ENCODE results near the gene C20orf96. TPM values are rescaled to one million over a fixed set of nuclear protein-coding genes. Genes with fewer than 3 reads are reported as not detected.

Gene C20orf96
- total RNA-seq, 1 donor from 2014 or later = 9.5 TPM

DNA sequence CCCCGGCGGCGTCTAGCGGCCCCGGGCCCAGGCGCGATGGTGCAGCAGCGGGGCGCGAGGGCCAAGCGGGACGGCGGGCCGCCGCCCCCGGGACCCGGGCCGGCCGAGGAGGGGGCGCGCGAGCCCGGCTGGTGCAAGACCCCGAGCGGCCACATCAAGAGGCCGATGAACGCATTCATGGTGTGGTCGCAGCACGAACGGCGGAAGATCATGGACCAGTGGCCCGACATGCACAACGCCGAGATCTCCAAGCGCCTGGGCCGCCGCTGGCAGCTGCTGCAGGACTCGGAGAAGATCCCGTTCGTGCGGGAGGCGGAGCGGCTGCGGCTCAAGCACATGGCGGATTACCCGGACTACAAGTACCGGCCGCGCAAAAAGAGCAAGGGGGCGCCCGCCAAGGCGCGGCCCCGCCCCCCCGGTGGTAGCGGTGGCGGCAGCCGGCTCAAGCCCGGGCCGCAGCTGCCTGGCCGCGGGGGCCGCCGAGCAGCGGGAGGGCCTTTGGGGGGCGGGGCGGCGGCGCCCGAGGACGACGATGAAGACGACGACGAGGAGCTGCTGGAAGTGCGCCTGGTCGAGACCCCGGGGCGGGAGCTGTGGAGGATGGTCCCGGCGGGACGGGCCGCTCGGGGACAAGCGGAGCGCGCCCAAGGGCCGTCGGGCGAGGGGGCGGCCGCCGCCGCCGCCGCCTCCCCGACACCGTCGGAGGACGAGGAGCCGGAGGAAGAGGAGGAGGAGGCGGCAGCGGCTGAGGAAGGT lies 35.5 kb upstream of the C20orf96 start:
- H3K4me3 Mint-ChIP-seq (ENCODE audit: low read depth) = peak overlapping the region; percentile 81
- peaks cover 5% of the 10 kb centered on the region for H3K36me3 Mint-ChIP-seq (ENCODE audit: low read depth)
- no peaks in the 10 kb centered on the region for H3K27me3 Mint-ChIP-seq (ENCODE audit: low read depth)
- no peaks in the 10 kb centered on the region for H3K9me3 Mint-ChIP-seq
- intact Hi-C loops (cut with micrococcal nuclease) = loop anchor here (2.0 kb wide), 1 partner anchor 21 kb away; the partner anchor contains the start of gene NRSN2
- H3K4me1 Mint-ChIP-seq (ENCODE audit: low read depth) = peaks cover 23% of the 10 kb centered on the region
- peak overlapping the region; percentile 85 for H3K27ac Mint-ChIP-seq
- peak; percentile 48 for DNase-seq (ENCODE audit: low spot score)

DNA sequence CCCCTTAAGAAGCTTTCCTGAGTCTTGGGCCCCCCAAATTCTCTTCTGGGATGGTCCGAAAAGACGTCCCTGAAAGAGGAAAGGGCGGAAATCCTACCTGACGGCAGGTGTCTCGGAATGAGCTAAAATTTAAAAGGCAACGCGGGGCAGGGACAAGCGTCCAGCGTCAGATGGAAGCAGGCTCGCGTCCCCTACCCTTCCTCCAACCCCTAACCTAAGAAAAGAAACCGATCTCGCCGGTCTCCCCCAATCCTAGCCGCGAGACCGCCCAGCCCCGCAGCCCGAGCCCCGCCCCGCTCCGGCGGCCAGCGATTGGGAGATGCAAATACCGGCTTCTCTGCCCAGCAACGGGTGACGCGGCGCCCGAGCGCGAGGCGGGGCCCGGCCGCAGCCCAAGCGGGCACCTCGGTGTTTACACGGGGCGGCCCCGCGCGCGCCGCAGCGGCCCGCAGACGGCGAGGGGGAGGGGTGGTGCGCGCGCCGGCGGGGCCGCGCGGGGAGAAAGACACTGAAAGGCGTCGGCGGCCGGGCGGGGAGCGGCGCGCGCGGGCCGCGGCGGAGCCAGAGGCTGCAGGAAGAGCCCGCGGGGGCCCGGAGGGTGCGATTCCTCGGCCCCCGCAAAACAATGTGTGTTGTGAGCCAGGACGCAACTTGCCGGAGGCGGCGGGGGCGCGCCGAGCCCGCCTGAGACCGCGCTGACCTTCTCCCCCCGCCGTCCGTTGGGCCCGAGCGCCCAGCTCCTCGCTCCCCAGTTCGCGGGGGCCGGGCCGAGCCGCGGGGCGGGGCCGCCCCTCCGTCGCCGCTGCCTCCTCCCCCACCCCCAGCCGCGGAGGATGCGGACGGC lies 34.7 kb upstream of the C20orf96 start, which contains the start of gene SOX12:
SOX12 (plus strand) TSS at position 508 of the 844 bp plus-strand sequence. CDS start 373 bp downstream, outside the sequence.
- intact Hi-C loops (cut with micrococcal nuclease) = no loop called here
- Mint-ChIP-seq H3K4me1 (ENCODE audit: low read depth) (peaks cover 18% of the 10 kb centered on the region), H3K27ac (peak within 1 kb of the TSS; percentile 85), H3K4me3 (ENCODE audit: low read depth) (peak within 1 kb of the TSS; percentile 86), H3K27me3 (ENCODE audit: low read depth) (no peaks in the 10 kb centered on the region), H3K36me3 (ENCODE audit: low read depth) (peaks cover 5% of the 10 kb centered on the region), H3K9me3 (no peaks in the 10 kb centered on the region)
- peak; percentile 96 for DNase-seq (ENCODE audit: low spot score)

DNA sequence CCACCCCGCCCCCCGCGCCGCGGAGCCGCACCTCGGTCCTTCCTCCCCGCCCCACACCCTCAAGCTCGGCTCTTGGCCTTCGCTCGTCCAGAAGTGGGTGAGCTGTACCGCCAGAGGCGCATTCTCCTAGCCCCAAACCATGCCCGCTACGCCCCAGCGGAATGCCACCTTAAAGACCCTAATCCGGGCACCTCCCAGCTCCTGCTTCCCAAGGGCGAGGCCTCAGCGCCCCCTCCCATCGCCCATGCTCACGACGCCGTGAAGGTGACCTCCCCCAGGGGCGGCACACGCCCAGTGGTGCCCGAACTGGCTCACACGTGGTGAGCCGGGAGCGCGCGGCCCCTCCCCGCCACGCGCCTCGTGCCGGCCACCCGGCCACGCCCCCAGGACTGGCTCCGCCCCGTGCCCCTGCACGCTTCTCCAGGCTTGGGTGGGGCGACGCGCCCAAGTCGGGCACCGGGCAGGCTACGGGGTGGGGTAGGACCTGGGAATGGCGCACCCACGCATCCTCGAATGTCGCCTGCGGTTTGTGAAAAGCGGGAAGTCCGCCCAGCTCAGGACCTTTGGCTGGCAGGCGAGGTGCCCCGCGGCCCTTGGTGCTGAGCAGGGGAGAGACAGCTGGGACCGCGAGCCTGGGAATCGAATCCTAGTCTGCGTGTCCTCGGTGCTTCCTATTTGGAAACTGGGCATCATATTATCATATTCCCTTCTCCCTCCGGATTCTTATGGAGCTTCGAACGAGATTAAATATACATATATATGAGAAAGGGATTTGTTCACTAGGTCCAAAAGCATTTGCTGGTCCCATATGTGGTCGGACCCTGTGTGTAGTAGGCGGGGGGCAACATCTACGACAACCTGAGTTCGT lies 33.9 kb upstream of the C20orf96 start:
- peaks cover 5% of the 10 kb centered on the region for H3K36me3 Mint-ChIP-seq (ENCODE audit: low read depth)
- no peaks in the 10 kb centered on the region for H3K9me3 Mint-ChIP-seq
- intact Hi-C loops (cut with micrococcal nuclease) = loop anchor here (1.0 kb wide), 2 partner anchors 14 to 27 kb away; partner anchors contain the start of gene ZCCHC3
- peak; percentile 88 for DNase-seq (ENCODE audit: low spot score)
- H3K27me3 Mint-ChIP-seq (ENCODE audit: low read depth) = no peaks in the 10 kb centered on the region
- peaks cover 14% of the 10 kb centered on the region for H3K4me1 Mint-ChIP-seq (ENCODE audit: low read depth)
- peak overlapping the region; percentile 86 for H3K4me3 Mint-ChIP-seq (ENCODE audit: low read depth)
- H3K27ac Mint-ChIP-seq = peak overlapping the region; percentile 84

DNA sequence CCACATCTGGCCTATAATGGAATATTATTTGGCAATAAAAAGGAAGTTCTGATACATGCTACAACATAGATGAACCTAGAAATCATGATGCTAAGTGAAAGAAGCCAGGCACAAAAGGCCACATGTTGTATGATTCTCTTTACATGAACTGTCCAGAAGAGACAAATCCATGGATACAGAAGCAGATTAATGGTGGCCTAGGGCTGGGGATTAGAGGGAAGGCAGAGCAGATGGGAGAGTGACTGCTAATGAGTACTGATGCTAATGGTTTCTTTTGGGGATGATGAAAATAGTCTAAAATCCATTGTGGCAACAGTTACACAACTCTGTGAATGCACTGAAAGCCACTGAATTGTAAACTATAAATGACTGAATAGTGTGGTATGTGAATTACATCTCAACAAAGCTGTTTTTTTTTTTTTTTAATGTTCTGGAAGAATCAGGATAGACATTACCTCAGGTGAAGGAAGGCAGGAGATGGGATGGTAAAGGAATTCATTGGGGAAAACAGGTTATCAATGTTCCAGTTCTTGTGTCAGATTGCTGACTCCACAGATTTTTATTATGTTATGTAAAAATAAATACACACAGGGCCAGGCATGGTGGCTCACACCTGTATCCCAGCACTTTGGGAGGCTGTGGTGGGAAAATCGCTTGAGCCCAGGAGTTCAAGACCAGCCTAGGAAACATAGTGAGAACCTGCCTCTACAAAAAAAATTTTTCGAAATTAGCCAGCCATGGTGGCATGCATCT lies 25.9 kb upstream of the C20orf96 start:
- Mint-ChIP-seq H3K27me3 (ENCODE audit: low read depth) (no peaks in the 10 kb centered on the region), H3K9me3 (no peaks in the 10 kb centered on the region), H3K27ac (no peak overlapping the region)

DNA sequence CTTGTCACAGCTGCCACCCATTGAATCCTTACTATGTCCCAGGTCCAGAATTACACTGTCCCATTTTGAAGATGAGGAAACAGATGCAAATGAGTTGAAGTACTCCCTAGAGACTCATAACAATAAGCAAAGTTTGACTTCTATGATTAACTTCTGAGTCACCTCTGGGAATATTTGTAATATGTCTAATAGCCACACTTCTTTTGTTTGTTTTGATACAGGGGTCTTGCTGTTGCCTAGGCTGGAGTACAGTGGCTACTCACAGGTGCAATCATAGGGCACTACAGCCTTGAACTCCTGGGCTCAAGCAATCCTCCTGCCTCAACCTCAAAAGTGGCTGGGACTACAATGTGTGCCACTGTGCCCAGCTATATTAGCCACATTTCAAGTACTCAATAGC lies 23.4 kb upstream of the C20orf96 start:
- no peaks in the 10 kb centered on the region for H3K27me3 Mint-ChIP-seq (ENCODE audit: low read depth)
- H3K4me1 Mint-ChIP-seq (ENCODE audit: low read depth) = peaks cover 17% of the 10 kb centered on the region
- DNase-seq (ENCODE audit: low spot score) = no peak
- H3K36me3 Mint-ChIP-seq (ENCODE audit: low read depth) = no peaks in the 10 kb centered on the region
- intact Hi-C loops (cut with micrococcal nuclease) = no loop called here
- no peak overlapping the region for H3K27ac Mint-ChIP-seq
- H3K4me3 Mint-ChIP-seq (ENCODE audit: low read depth) = no peak overlapping the region
- H3K9me3 Mint-ChIP-seq = no peaks in the 10 kb centered on the region

More for the DNA sequence above, 25.9 kb upstream of the C20orf96 start:
- intact Hi-C loops (cut with micrococcal nuclease) = no loop called here
- H3K36me3 Mint-ChIP-seq (ENCODE audit: low read depth) = no peaks in the 10 kb centered on the region
- no peak overlapping the region for H3K4me3 Mint-ChIP-seq (ENCODE audit: low read depth)
- no peak for DNase-seq (ENCODE audit: low spot score)
- H3K4me1 Mint-ChIP-seq (ENCODE audit: low read depth) = peaks cover 6% of the 10 kb centered on the region

DNA sequence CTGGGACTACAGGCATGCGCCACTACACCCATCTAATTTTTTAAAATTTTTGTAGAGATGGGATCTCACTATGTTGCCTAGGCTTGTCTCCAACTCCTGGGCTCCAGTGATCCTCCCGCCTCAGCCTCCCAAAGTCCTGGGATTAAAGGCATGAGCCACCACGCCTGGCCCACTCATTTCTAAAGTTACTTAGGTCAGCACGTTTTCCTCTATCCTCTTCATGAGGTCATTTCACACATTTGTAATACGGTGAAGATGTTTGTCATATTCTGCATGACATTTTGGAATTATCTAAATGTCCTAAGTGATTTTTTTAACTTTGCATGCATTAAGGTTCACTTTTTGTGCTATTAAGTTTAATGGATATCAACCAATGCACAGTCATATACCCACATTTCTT lies 22.9 kb upstream of the C20orf96 start:
- intact Hi-C loops (cut with micrococcal nuclease) = no loop called here
- Mint-ChIP-seq H3K27ac (no peak overlapping the region), H3K9me3 (no peaks in the 10 kb centered on the region), H3K4me1 (ENCODE audit: low read depth) (peaks cover 17% of the 10 kb centered on the region), H3K36me3 (ENCODE audit: low read depth) (no peaks in the 10 kb centered on the region), H3K4me3 (ENCODE audit: low read depth) (no peak overlapping the region), H3K27me3 (ENCODE audit: low read depth) (no peaks in the 10 kb centered on the region)
- DNase-seq (ENCODE audit: low spot score) = no peak

DNA sequence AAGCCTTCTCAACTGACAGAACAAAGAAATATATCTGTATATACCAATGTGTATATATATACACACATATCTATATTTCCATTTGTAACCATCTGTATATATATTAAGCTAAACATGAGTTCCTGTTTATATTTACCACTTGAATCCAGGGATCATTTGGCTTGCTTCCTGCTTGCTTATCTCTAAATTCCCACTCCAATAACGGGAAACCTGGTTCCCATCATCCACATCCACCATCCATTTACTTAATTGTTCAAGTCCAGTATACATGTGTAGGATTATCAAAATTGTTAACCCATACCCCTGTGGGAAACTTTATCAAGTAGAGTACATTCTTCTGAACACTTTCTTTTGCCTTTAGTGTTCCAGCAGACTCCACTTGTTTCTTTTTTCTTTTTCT lies 22.3 kb upstream of the C20orf96 start:
- H3K4me3 Mint-ChIP-seq (ENCODE audit: low read depth) = no peak overlapping the region
- DNase-seq (ENCODE audit: low spot score) = no peak
- H3K9me3 Mint-ChIP-seq = no peaks in the 10 kb centered on the region
- intact Hi-C loops (cut with micrococcal nuclease) = no loop called here
- no peaks in the 10 kb centered on the region for H3K27me3 Mint-ChIP-seq (ENCODE audit: low read depth)
- no peaks in the 10 kb centered on the region for H3K36me3 Mint-ChIP-seq (ENCODE audit: low read depth)
- no peak overlapping the region for H3K27ac Mint-ChIP-seq
- H3K4me1 Mint-ChIP-seq (ENCODE audit: low read depth) = peaks cover 17% of the 10 kb centered on the region

DNA sequence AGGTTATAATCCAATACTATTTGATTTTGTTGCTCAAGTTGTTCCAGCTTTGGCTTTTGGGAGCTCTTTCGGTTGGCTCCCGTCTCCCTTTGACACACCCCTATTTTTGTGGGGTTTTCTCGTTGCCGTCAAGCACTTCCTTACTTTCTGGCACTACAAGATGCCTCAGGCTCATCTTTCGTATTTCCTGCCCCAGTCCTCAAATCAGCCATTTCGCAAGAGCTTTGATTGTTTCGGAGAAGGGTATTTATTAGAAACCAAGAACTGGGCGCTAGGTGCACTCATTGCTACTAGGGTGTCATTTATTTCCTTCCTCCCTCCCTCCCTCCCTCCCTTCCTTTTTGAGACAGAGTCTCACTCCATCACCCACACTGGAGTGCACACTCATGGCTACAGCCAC lies 21.5 kb upstream of the C20orf96 start:
- no peak for DNase-seq (ENCODE audit: low spot score)
- H3K4me1 Mint-ChIP-seq (ENCODE audit: low read depth) = peaks cover 17% of the 10 kb centered on the region
- intact Hi-C loops (cut with micrococcal nuclease) = no loop called here
- no peak overlapping the region for H3K4me3 Mint-ChIP-seq (ENCODE audit: low read depth)
- H3K27me3 Mint-ChIP-seq (ENCODE audit: low read depth) = no peaks in the 10 kb centered on the region
- H3K36me3 Mint-ChIP-seq (ENCODE audit: low read depth) = no peaks in the 10 kb centered on the region
- H3K9me3 Mint-ChIP-seq = no peaks in the 10 kb centered on the region
- H3K27ac Mint-ChIP-seq = no peak overlapping the region

DNA sequence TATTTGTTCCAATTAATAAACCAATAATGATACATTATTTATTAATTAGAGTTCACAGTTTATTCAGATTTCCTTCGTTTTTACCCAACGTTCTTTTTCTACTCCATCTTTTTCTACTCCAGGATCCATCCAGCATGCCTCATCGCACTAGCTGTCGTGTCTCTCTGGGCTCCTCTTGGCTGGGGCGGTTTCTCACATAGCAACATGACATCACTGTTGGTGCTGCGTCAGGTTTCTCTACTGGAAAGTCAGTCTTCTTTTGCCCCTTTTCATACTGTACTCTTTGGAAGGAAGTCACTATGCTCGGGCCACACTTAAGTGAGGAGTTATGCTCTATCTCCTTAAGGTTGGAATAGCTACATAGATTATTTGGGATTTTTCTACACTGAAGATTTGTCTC lies 21.1 kb upstream of the C20orf96 start:
- intact Hi-C loops (cut with micrococcal nuclease) = no loop called here
- Mint-ChIP-seq H3K9me3 (no peaks in the 10 kb centered on the region), H3K4me3 (ENCODE audit: low read depth) (no peak overlapping the region), H3K27me3 (ENCODE audit: low read depth) (no peaks in the 10 kb centered on the region), H3K27ac (no peak overlapping the region), H3K36me3 (ENCODE audit: low read depth) (no peaks in the 10 kb centered on the region), H3K4me1 (ENCODE audit: low read depth) (peaks cover 17% of the 10 kb centered on the region)
- DNase-seq (ENCODE audit: low spot score) = no peak

DNA sequence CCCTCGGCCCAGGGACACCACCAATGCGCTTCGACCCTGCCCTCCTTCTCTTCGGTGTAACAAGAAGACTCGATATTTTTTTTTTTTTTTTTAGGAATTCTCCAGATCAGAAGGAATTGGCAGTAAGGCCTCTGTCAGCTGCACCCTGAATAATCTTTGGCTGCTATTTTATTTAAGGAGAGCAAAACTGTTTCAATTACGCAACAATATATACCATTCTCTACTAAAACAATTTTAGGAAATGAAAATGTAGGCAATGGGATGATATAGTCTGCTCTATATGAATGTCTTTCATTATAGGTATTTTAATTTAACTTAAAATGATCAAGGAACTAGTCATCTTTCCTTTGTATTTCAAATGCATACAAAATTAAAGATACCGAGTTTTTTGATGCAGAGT lies 20.1 kb upstream of the C20orf96 start:
- Mint-ChIP-seq H3K4me3 (ENCODE audit: low read depth) (peak overlapping the region; percentile 78), H3K27ac (peak overlapping the region; percentile 86)
- no peak for DNase-seq (ENCODE audit: low spot score)

DNA sequence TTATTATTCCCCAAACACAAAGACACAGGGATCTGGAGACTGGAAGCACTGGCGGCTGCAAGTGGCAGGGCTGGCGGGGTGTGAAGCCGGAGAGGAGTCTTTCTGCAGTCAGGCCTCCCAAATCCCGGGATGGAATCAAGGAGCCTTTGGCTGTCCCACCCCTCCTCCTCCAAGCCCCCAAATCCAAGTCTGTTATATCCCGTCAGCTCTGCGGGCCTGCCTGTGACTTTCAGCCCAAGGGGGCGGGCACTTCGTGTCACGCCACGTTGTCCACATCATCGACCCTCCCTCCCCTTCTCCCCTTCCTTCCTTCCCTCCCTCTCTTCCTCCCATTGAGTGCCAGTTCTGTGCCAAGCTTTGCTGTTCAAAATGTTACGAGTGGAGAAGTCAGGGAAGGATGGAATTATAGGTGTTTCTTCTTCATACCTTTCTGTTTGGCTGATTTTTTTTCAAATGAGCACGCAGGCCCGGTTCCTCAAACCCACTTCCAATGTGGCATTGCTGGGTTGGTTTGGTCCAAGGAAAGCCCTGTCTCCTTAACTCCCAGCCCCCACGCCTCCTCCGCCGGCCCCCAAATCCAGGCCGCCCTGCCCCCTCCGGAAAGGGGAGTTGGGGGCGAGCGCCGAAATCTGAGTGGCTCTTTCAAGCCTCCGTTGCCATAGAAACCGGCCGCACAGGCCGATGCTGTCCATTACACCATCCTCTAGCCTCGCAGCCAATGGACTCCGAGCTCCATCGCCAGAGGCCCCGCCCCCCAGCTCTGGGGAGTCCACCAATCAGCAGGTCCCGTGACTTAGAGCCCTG lies 19.5 kb upstream of the C20orf96 start:
- intact Hi-C loops (cut with micrococcal nuclease) = loop anchor here (1.0 kb wide), 1 partner anchor 14 kb away; no protein-coding TSS in a partner anchor
- peak; percentile 83 for DNase-seq (ENCODE audit: low spot score)
- H3K4me1 Mint-ChIP-seq (ENCODE audit: low read depth) = peaks cover 17% of the 10 kb centered on the region
- H3K27ac Mint-ChIP-seq = peak overlapping the region; percentile 86
- no peaks in the 10 kb centered on the region for H3K9me3 Mint-ChIP-seq
- peak overlapping the region; percentile 78 for H3K4me3 Mint-ChIP-seq (ENCODE audit: low read depth)
- no peaks in the 10 kb centered on the region for H3K36me3 Mint-ChIP-seq (ENCODE audit: low read depth)
- no peaks in the 10 kb centered on the region for H3K27me3 Mint-ChIP-seq (ENCODE audit: low read depth)

More for the DNA sequence above, 20.1 kb upstream of the C20orf96 start:
- Mint-ChIP-seq H3K4me1 (ENCODE audit: low read depth) (peaks cover 17% of the 10 kb centered on the region), H3K36me3 (ENCODE audit: low read depth) (no peaks in the 10 kb centered on the region), H3K27me3 (ENCODE audit: low read depth) (no peaks in the 10 kb centered on the region), H3K9me3 (no peaks in the 10 kb centered on the region)
- intact Hi-C loops (cut with micrococcal nuclease) = loop anchor here (1.0 kb wide), 1 partner anchor 14 kb away; no protein-coding TSS in a partner anchor
